Retinal pigment epithelial cell (primary cell): ENCODE results near the gene ATRAID.

Experiments
- DNase-seq: peaks from one replicate; pipeline ENCODE4 v3.0.0-alpha.2; 2010; ENCODE audit warnings: low read depth
- H3K4me3 ChIP-seq: 2 replicates; pipeline ENCODE4 v1.5.1; 2011; ENCODE audit warnings: mild to moderate bottlenecking, low read length, control low read depth, moderate library complexity
- CTCF ChIP-seq: conservative IDR thresholded peaks from 2 replicates; pipeline ENCODE4 v1.5.1; 2011; ENCODE audit warnings: low read depth, low read length, control low read depth, inconsistent platforms

Gene ATRAID

GRCh38 chr2:27211943-27212625, at the start of gene ATRAID, which contains the start of gene SLC5A6:
Gene ATRAID (plus strand): TSS chr2:27212041. CDS start chr2:27212369, 328 bp downstream.
Gene SLC5A6 (minus strand): TSS chr2:27212268. CDS start chr2:27207650, 4,618 bp downstream.
- no peak for TF ChIP-seq CTCF
- DNase-seq: no peak
- H3K4me3 ChIP-seq: peak within 1 kb of the TSS; percentile 84

GRCh38 chr2:27162151-27163121, 49.4 kb upstream of the ATRAID start:
- TF ChIP-seq CTCF: no peak
- H3K4me3 ChIP-seq: no peak overlapping the region
- DNase-seq: no peak

GRCh38 chr2:27164960-27165763, 46.7 kb upstream of the ATRAID start:
- TF ChIP-seq CTCF: no peak
- H3K4me3 ChIP-seq: no peak overlapping the region
- no peak for DNase-seq

- H3K4me3 ChIP-seq: no peak overlapping the region
- DNase-seq: no peak
- TF ChIP-seq CTCF: no peak
These were observed 41.1 kb upstream of the ATRAID start for GRCh38 chr2:27170581-27171337.

- TF ChIP-seq CTCF: no peak
- DNase-seq: no peak
- H3K4me3 ChIP-seq: no peak overlapping the region
These were observed 40.4 kb upstream of the ATRAID start for GRCh38 chr2:27171351-27171848.

GRCh38 chr2:27174638-27175037, 37.2 kb upstream of the ATRAID start:
- DNase-seq: no peak
- H3K4me3 ChIP-seq: no peak overlapping the region
- no peak for TF ChIP-seq CTCF
